ENCODE results near the gene C13orf46.

The C13orf46 gene

DNA sequence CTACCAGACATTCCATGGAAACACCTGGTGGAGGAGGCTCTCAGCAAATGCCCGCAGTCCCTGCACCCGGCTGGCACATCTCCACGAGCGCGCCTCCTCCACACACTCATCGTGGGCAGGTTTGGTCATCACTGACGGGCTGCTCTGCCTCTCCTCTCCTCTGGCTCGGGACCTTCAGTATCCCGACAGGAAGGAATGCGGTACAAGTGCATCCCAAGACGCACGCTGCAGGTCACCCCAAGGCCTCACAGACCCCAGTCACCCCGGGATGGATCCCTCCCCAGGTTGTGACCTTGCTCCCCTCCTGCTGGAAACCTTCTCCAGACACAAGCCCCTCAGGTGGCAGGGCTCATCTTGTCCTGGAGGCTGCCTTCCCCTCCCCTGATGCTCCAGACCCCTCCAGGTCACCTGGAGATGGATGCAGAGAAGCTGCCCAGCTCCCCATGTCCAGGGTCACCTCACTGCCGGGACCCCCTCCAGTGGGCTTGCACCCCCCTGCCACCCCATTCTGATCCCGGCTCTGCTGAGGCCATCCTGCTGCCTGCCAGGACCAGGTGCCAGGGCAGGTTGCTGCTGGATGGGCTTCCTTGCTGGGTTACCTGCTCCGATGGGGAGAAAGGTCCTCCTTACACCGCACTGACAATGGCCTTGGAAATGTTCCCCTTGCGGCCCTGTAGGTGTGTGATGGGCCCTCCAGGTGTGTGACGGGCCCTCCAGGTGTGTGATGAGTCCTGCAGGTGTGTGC, 29.9 kb downstream of the C13orf46 start:
- DNase-seq (ENCODE audit: low read depth): no peak
- TF ChIP-seq, protein P1, sequence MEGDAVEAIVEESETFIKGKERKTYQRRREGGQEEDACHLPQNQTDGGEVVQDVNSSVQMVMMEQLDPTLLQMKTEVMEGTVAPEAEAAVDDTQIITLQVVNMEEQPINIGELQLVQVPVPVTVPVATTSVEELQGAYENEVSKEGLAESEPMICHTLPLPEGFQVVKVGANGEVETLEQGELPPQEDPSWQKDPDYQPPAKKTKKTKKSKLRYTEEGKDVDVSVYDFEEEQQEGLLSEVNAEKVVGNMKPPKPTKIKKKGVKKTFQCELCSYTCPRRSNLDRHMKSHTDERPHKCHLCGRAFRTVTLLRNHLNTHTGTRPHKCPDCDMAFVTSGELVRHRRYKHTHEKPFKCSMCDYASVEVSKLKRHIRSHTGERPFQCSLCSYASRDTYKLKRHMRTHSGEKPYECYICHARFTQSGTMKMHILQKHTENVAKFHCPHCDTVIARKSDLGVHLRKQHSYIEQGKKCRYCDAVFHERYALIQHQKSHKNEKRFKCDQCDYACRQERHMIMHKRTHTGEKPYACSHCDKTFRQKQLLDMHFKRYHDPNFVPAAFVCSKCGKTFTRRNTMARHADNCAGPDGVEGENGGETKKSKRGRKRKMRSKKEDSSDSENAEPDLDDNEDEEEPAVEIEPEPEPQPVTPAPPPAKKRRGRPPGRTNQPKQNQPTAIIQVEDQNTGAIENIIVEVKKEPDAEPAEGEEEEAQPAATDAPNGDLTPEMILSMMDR (conservative IDR thresholded peaks at IDR 0.05; ENCODE audit: control insufficient read depth, insufficient read depth, low read depth, low read length): no peak
- no peak overlapping the region for H3K4me3 ChIP-seq (ENCODE audit: control insufficient read depth, low read depth, low read length)

DNA sequence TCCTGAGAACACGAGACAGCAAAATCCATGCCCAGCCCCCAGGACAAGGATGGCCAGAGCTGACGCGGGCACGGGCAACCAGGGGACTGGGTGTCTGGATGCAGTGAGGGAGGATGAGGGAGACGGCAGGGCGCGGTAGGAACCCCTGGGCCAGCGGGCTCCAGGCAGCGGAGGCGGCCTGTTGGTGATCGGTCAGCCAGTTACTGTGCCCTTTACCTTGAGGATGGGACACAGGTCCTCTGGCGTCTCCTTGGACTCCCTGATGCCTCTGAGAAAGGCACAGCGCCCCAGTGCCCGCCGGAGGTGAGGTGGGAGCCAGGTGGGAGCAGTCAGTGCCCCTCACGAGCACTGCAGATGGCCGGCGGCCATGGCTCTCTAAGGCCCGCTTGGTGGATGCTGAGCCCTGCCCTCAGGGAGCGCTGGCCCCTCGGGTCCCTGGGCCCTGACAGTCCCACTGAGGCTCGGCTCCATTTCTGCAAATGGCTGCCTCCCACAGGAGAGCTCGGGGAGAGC, 31.2 kb downstream of the C13orf46 start:
- DNase-seq (ENCODE audit: low read depth): no peak
- TF ChIP-seq, protein P1 (conservative IDR thresholded peaks at IDR 0.05; ENCODE audit: control insufficient read depth, insufficient read depth, low read depth, low read length): no peak
- H3K4me3 ChIP-seq (ENCODE audit: control insufficient read depth, low read depth, low read length): no peak overlapping the region

DNA sequence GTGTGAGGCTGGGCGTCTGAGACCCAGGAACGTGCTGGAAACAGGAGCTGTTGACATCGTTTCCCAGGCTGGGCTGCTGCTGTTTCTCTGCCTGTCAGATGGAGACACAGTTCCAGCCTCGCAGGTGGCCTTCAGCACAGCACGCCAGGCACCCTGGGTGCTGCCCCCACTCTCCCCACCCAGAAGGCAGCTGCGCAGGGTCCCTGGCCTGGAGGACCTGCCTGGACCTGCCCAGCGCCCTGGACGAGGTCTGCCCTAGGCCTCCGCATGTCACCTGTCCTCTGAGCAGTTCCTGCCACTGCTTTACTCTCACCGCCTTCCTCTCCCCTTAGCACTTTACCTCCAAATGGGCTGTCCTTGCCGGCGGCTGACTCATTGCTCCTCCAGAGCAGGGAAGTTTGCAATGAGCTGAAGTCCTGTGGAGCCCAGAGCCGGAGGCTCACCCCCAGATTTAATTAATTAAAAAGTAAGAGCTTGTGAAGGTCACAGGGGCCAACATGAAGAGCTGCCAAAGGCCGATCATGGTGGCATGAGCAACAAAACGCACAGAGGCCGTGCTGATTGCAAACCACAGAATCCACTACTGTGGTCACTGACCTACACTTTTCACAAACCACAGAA, 32.2 kb downstream of the C13orf46 start:
- DNase-seq (ENCODE audit: low read depth): peak; percentile 73
- H3K4me3 ChIP-seq (ENCODE audit: control insufficient read depth, low read depth, low read length): no peak overlapping the region
- TF ChIP-seq, protein P1 (conservative IDR thresholded peaks at IDR 0.05; ENCODE audit: control insufficient read depth, insufficient read depth, low read depth, low read length): no peak

DNA sequence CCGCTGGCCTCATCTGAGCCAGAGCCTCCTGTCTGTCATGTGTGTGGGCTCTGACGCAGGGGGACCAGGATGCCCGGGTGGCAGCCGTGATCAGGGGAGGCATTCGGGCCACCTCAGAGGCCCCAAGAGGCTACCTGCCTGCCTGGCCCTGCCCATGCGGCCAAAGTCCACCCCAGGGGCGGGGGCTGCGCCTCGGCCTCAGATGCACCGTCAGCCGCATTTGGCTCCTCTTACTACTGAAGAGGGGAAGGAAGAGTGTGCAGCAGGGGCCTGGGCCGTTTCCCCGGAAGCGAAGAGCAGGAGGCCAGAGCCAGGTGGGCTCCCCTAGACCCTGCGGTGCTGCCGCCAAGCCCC, 34.0 kb downstream of the C13orf46 start:
- no peak for DNase-seq (ENCODE audit: low read depth)
- TF ChIP-seq, protein P1 (conservative IDR thresholded peaks at IDR 0.05; ENCODE audit: control insufficient read depth, insufficient read depth, low read depth, low read length): no peak
- no peak overlapping the region for H3K4me3 ChIP-seq (ENCODE audit: control insufficient read depth, low read depth, low read length)

DNA sequence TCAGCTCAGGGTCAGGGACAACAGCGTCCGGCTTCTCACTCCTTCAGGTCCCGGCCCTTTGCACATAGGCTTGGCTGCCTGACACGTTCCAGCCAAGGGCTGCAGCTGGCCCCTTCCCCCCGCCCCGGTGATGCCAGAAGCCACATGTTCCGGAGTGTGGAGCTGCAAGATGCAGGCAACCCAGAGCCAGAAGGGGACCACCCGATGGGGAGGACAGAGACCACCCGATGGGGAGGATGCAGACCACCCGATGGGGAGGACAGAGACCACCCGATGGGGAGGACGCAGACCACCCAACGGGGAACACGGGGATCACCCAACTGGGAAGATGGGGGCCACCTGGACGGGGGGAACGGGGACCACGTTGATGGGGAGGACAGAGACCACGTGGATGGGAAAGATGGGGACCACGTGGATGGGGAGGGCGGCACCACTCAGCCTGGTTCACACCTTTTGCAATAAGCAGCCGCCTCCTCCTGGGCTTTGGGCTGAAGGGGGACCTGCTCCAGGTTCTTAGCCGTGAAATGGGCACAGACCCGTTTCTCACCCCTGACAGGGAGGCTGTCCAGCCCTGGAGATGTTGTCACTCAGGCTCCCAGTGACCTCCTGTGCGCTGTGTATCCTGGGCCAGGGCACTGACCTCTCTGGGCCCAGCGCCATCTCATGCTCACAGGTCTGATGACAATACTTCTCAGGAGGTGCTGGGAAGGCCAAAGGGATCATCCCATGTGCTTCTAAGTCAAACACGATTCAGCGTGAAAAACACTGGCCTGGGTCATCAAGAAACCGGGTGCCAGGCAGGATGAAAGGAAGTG, 34.5 kb downstream of the C13orf46 start:
- no peak overlapping the region for H3K4me3 ChIP-seq (ENCODE audit: control insufficient read depth, low read depth, low read length)

DNA sequence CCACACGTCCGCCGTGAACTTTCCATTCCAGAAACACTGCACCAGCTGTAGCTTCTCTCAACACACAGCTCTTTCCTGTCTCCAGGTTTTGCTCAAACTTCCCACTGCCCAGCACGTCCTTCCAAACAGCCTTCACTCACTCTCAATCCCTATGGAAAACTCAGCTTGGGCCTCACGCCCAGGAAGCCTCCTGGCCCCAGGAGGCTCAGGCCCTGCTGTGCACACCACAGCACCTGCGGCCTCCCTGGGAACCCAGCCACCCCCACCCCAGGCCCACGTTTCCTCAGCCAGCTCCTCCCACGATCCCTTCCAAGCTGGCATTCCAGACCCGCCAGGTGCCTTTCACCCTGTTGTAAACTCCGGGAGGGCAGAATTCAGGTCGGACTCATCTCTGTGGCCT, 35.2 kb downstream of the C13orf46 start:
- DNase-seq (ENCODE audit: low read depth): no peak
- TF ChIP-seq, protein P1 (conservative IDR thresholded peaks at IDR 0.05; ENCODE audit: control insufficient read depth, insufficient read depth, low read depth, low read length): no peak
- H3K4me3 ChIP-seq (ENCODE audit: control insufficient read depth, low read depth, low read length): no peak overlapping the region

More for the DNA sequence above, 34.5 kb downstream of the C13orf46 start:
- TF ChIP-seq, protein P1 (conservative IDR thresholded peaks at IDR 0.05; ENCODE audit: control insufficient read depth, insufficient read depth, low read depth, low read length): no peak
- no peak for DNase-seq (ENCODE audit: low read depth)

Data from fibroblast of mammary gland (primary cell).